SJSA1 (cell line): ENCODE data around the gene NKX1-1. TPM values are rescaled to one million over a fixed set of nuclear protein-coding genes. Genes with fewer than 3 reads are reported as not detected.
A peak's percentile ranks its signal among the peaks of the same experiment; 100 is the strongest.

Experiments
- DNase-seq, 2 experiments: peaks; one replicate each; pipeline ENCODE4 v3.0.0-alpha.2; 2015 to 2020; ENCODE audit warnings: low spot score in 2 of 2, low read depth in 1 of 2
- H3K27ac ChIP-seq: fragments of 250-450 bp; sonication (Bioruptor Pico); 2 replicates; pipeline ENCODE4 v1.5.1; 2020; ENCODE audit warnings: mild to moderate bottlenecking, moderate library complexity
- H3K27me3 ChIP-seq: fragments of 250-450 bp; sonication (Bioruptor Pico); replicated peaks from 2 replicates; pipeline ENCODE4 v1.5.1; 2020; ENCODE audit warnings: mild to moderate bottlenecking, moderate library complexity
- H3K36me3 ChIP-seq: fragments of 250-450 bp; sonication (Bioruptor Pico); 2 replicates; pipeline ENCODE4 v1.5.1; 2020; ENCODE audit warnings: mild to moderate bottlenecking
- H3K4me1 ChIP-seq: fragments of 250-450 bp; sonication (Bioruptor Pico); replicated peaks from 2 replicates; pipeline ENCODE4 v1.6.1; 2021; ENCODE audit warnings: mild to moderate bottlenecking
- H3K4me3 ChIP-seq: fragments of 250-450 bp; sonication (Bioruptor Pico); 2 replicates; pipeline ENCODE4 v1.5.1; 2020; ENCODE audit warnings: mild to moderate bottlenecking
- H3K9me3 ChIP-seq: fragments of 250-450 bp; sonication (Bioruptor Pico); replicated peaks from 2 replicates; pipeline ENCODE4 v1.5.1; 2020; ENCODE audit warnings: mild to moderate bottlenecking
- total RNA-seq: library from RNA; depleted of rRNA; stranded (reverse); fragments of >200 nt; shearing (Covaris generic); gene quantifications from 2 replicates; pipeline ENCODE4 v1.2.3, GENCODE V29; 2014

The NKX1-1 gene
- total RNA-seq, 1 experiment from 2014 or later, result not detected

DNA sequence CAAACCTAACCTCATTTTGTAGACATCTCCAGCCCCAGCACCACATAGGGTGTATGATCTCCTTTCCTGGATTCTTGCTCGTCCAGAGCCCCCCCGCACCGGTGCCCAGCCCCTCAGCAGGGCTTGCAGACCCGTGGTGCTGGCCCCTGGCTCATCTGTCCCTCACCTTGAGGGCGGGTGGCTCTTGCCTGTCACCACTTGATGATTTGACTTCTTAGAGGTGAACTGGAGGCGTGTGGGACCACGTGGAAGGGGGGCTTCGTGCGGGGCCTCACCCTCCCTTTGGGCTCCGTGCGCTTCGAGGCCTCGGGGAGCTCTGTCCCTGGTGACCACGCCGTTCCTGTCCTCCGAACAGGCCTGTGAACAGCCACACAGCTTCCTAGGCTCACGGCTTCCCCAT lies 43.7 kb downstream of the NKX1-1 start:
- Histone ChIP-seq H3K9me3 (no peaks in the 10 kb centered on the region), H3K36me3 (no peaks in the 10 kb centered on the region), H3K4me3 (no peak overlapping the region), H3K27ac (no peak overlapping the region), H3K4me1 (no peaks in the 10 kb centered on the region), H3K27me3 (no peaks in the 10 kb centered on the region)
- no peak for DNase-seq

DNA sequence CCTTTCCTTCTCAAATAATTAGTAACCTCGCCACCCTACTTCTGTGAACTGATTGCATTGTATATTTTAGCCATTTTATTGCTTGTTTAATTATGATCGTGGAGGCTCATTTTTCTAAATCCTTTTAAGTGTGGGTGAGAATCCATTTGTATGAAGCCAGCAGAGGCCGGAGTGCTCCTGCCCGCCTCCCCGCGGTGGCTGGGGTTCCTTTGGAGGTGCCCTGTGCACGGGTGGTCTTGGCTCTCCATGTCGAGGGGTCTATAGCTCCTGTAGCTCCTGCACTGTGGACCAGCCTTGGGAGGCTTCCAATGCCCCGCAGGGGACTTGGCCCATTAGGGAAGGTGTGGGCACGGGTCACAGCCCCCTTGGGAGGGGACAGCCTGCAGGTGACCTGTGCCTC lies 44.2 kb downstream of the NKX1-1 start:
- no peaks in the 10 kb centered on the region for H3K9me3 ChIP-seq
- H3K36me3 ChIP-seq, result no peaks in the 10 kb centered on the region
- H3K4me1 ChIP-seq, result no peaks in the 10 kb centered on the region
- H3K4me3 ChIP-seq, result no peak overlapping the region
- no peaks in the 10 kb centered on the region for H3K27me3 ChIP-seq
- no peak for DNase-seq
- H3K27ac ChIP-seq, result no peak overlapping the region

DNA sequence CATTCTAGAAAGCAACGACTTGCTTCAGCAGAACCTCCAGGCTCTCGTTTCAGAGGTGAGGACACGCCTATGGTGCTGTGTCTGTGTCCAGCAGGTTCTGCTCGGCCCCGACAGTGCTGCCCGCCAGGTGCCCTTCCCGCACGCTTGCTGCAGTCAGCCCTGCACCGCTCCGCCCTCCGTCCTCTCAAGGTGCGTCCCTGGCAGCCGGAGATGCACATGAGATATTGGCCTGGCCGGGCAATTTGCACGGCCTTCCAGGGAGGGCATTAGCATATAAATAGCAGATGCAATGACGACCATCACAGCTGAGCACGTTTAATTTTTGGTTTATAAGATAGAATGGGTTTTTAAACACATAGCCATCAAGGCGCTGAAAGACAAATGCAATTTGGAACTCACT lies 44.8 kb downstream of the NKX1-1 start:
- no peak for DNase-seq
- Histone ChIP-seq H3K4me1 (no peaks in the 10 kb centered on the region), H3K4me3 (no peak overlapping the region), H3K36me3 (no peaks in the 10 kb centered on the region), H3K27ac (no peak overlapping the region), H3K9me3 (no peaks in the 10 kb centered on the region), H3K27me3 (no peaks in the 10 kb centered on the region)

DNA sequence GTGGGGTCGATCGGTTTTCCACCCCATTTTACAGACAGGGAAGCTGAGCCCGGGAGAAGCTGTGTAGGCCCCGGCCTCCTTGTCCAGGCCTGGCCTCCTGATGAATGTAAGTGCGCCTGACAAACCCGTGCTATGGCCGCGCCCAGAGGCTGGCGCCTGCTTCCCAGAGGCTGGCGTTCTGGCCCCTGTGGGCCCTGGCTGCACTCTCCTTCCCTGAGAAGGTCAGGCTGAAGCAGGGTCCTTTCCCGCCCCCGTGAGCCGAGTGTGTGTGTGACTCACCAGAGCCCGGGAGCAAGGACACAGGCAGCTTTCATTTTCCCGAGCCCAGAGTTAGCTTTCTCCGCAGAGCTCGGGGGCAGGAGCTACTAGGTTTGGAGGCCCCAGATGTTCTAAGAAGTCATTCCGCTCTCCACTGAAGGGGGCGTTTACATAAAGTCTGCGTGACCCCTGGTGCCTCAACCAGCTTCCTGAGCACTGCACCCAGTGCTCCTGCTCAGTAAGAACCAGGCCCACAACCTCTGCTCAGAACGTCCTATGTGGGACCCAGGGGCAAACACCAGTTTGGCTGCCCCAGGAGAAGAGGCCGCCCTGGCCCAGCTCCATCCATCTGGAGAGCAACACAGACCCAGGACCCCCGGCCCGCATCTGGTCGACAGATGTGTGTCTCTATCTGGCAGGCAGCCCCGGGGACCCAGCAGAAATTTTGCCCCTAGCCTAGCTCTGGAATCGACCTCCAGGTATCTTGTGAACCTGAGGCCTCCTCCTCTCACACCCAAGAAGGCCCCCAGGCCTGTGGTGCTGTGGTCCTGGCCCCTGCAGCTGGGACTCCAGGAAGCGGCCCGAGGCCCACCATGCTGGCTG lies 45.6 kb downstream of the NKX1-1 start:
- Histone ChIP-seq H3K27me3 (no peaks in the 10 kb centered on the region), H3K9me3 (no peaks in the 10 kb centered on the region), H3K4me1 (no peaks in the 10 kb centered on the region), H3K27ac (no peak overlapping the region), H3K4me3 (no peak overlapping the region), H3K36me3 (no peaks in the 10 kb centered on the region)
- DNase-seq, result no peak

DNA sequence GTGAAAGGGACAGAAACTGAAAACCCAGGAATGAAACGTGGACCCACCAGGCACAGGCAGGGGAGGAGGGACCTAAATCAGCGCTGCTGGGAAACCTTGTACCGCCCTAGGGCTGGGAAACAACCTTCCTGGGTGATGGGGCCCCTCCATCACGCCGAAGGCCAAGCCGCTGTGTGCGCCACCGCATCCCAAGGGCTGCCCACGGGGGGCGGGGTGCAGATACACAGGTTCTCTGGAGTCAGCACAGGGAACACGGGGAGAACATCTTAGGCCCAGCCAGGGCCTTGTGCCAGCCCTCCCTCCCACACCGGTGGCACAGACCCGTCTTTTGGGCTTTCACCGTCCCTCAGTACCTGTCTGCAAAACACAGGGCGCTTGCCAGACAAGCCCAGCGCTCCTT lies 46.3 kb downstream of the NKX1-1 start:
- H3K4me3 ChIP-seq, result no peak overlapping the region
- no peaks in the 10 kb centered on the region for H3K4me1 ChIP-seq
- H3K36me3 ChIP-seq, result no peaks in the 10 kb centered on the region
- no peak for DNase-seq
- no peak overlapping the region for H3K27ac ChIP-seq
- H3K27me3 ChIP-seq, result no peaks in the 10 kb centered on the region
- H3K9me3 ChIP-seq, result no peaks in the 10 kb centered on the region

DNA sequence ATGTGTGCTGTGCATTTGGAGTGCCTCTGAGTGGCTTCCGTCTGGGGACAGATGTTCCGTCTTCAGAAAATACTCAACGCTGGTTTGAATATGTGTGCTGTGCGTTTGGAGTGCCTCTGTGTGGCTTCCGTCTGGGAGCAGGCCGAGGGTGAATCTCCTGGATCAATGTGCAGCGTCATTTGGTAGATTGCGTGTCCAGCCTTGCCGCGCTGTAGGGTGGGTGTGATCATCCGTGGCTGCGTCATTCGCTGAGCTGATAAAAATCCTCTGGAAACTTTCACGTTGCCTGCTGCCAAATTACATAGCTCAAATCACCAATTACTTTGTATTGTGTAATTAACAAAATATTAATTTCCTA lies 47.1 kb downstream of the NKX1-1 start:
- Histone ChIP-seq H3K27ac (no peak overlapping the region), H3K9me3 (no peaks in the 10 kb centered on the region), H3K4me3 (no peak overlapping the region), H3K27me3 (no peaks in the 10 kb centered on the region), H3K4me1 (no peaks in the 10 kb centered on the region), H3K36me3 (no peaks in the 10 kb centered on the region)
- no peak for DNase-seq

DNA sequence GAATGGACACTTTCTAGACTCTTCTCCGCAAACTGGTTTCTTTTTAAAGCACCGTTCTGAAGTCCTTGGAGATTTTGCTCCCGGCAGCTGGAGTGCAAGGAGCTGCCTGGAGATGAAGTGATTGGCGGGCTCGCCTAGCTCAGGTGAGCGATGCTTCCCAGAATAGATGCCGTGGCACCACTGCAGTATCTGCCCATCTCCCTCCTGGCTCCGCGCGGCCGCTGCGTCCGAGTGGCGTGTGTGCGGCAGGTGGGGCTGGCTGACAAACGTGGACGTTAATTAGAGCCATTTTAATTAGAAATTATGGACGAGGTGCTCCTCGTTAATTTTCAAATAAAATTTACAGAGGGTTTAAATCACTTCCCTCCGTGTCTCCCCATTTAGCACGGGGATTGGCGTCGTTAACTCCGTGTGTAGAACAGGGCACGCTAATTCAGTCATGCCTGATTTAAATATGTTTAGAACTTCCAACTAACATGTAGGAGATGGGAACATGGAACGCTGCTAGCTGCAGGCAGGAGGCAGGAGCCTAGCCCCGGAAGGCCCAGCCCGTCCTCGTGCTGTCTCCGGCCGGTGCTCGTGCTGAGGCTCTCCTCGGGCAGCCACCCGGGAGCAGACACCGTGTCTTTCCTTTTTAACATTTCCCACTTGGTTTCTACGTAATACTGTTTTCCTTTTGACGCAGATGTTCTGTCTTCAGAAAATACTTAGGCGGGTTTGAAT lies 47.7 kb downstream of the NKX1-1 start:
- DNase-seq, result no peak
- H3K36me3 ChIP-seq, result no peaks in the 10 kb centered on the region
- H3K27ac ChIP-seq, result no peak overlapping the region
- no peaks in the 10 kb centered on the region for H3K4me1 ChIP-seq
- H3K9me3 ChIP-seq, result no peaks in the 10 kb centered on the region
- H3K27me3 ChIP-seq, result no peaks in the 10 kb centered on the region
- no peak overlapping the region for H3K4me3 ChIP-seq

DNA sequence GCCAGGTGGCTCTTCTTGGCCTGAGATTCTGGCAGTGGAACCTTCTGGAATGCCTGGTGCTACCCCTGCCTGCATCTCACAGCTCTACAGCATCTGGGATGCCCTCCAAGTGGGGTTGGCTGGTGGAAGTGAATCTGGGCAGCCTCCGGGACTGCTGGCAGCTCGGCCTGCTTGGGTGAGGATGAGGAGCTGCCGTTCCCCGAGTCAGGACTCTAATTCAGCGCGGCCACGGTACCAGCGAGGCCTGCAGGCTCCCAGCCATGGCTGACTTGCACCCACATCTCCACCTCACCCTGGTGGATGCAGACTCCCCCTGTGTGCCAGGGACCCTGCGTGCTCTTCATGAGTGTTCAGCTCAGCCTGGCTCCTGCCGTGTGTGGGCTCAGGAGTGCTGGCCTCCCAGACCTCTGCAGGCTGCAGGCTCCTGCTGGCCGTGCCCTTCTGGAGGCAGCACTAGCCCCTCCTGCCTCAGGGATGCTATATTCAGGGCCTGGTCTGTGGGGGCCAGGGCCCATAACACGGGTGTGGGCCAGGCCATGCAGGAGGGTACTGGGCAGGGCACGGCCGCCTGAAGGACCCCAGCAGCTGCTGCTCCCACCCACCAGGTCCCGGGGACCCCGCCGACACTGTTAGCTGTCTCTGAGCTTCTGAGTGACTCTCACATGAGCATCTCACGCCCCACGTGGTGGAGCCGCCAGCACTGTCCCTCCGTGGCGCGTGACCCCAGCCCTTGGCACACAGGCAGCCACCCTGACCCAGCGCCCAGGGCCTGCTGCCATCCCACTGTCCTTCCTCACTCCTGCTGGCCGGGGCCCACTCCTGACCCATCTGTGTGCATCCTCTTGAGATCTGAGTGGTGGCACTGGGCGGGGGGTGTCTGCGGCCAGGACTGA lies 48.6 kb downstream of the NKX1-1 start:
- no peak overlapping the region for H3K27ac ChIP-seq
- no peaks in the 10 kb centered on the region for H3K36me3 ChIP-seq

DNA sequence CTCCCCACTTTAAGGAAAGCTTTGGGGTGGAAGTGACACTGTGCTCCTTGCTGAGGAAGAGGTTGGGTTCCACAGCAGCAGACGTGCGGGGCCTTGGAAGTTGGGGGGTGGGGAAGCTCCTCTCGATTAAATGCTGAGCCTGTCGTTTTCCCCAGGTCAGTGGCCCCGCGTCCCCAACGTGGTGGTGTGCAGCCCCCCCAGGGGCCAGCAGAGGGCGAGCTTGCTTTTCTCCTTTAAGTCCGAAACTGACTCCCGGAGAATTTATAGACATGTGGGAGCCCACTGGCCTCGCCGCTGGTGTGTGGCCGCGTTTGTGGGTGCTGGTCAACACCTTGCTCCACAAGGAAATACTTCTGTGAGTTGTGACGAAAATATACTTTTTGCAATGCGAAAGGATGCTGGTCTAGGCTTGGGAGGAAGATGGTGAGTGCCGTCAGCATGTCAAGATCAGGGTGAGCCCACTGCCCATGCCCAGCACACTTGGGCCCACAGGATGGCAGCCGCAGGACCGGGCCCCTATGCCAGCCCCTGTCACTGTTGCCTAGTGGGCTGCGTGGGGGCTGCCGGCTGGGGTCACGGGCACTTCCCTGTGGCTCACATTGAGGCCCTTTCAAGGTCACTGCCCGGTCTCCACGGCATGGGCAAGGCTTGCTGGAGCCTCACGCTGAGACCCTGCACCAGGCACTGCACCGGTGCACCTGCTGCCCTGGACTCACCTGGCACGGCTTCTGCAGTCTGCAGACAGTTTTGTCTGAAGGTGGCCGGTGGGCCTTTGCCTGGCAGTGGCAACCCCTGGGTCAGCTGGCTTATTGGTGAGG lies 49.9 kb downstream of the NKX1-1 start:
- Histone ChIP-seq H3K9me3 (no peaks in the 10 kb centered on the region), H3K27ac (no peak overlapping the region), H3K4me3 (no peak overlapping the region), H3K27me3 (no peaks in the 10 kb centered on the region), H3K36me3 (no peaks in the 10 kb centered on the region; the same call in 1 of the 2 replicates), H3K4me1 (no peaks in the 10 kb centered on the region)
- DNase-seq, result peak in 1 of 2 experiments; percentile 6

More for the DNA sequence above, 48.6 kb downstream of the NKX1-1 start:
- H3K4me1 ChIP-seq, result no peaks in the 10 kb centered on the region
- no peaks in the 10 kb centered on the region for H3K27me3 ChIP-seq
- H3K4me3 ChIP-seq, result no peak overlapping the region
- no peak for DNase-seq
- H3K9me3 ChIP-seq, result no peaks in the 10 kb centered on the region

DNA sequence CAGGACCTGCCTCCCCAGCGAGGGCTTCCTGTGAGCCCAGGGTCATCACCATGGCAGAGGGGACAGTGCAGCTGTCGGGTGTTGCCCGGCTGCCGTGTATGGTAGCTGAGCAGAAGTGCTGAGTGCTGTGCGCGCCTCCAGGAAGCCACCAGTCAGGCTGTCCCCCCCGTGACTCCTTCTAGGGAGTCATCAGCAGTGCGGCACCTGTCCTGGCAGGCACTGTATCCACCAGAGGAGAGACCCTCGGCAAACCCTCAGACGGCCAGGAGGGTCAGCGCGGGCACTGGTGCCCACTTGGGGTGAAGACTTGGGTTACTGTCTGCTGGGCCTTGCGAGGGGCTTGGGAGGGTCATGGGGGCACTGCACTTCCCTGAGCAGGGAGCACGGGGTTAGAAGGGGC lies 50.9 kb downstream of the NKX1-1 start:
- Histone ChIP-seq H3K4me1 (no peaks in the 10 kb centered on the region), H3K27ac (no peak overlapping the region), H3K4me3 (no peak overlapping the region), H3K27me3 (no peaks in the 10 kb centered on the region), H3K36me3 (no peaks in the 10 kb centered on the region; the same call in 1 of the 2 replicates), H3K9me3 (no peaks in the 10 kb centered on the region)
- DNase-seq, result no peak

DNA sequence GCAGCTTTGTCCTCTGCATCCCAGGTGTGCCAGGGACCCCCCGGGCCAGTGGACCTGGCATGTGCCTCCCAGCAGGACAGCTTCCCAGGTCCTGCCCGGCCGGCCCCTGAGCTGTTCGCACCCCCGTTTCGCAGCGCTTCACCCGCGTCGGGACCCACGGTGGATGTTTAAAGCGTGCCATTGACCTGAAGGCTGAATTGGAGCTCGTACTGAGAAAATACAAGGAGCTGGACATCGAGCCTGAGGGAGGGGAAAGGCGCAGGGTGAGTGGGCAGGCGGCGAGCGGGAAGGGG lies 51.3 kb downstream of the NKX1-1 start:
- H3K27me3 ChIP-seq, result no peaks in the 10 kb centered on the region
- no peaks in the 10 kb centered on the region; the same call in 1 of the 2 replicates for H3K36me3 ChIP-seq
- no peaks in the 10 kb centered on the region for H3K4me1 ChIP-seq
- H3K4me3 ChIP-seq, result no peak overlapping the region
- no peaks in the 10 kb centered on the region for H3K9me3 ChIP-seq
- H3K27ac ChIP-seq, result no peak overlapping the region
- no peak for DNase-seq

DNA sequence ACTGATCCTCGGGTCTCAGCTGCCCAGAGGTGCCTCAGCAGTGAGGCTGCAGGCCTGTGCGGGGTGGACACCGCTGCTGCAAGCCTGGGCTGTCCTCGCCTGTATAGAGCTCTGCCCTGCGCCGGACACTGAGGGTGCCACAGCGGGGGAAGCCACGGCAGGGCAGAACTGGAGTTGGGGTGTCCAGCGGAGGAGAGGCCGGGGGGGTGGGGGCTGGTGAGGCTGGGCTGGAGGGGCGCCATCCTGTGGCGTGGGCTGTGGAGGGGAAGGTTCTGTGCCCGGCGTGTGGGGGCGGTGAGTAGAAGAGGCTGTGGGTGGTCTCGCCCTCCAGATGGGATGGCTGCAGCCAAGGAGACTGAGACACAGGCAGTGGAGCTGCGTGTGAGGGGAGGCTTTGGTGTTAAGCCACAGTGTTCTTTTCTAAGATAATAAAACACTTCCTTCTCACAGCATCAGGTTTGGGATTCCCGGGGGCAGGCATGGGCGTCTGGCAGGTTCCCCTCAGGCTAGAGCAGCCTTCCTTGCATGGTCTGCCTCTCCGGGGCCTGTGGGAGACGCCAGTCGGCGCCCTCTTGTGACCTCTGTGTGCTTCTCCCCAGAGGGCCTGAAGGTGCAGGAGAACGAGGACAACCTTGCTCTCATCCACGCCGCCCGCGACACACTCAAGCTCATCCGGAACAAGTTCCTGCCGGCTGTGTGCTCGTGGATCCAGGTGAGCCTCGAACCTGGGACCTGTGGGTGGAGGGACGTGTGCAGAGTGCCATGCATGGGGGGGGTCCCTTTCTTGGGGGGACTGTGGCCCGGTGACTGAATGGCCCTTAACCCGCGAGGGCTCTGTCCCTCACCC lies 51.9 kb downstream of the NKX1-1 start:
- no peaks in the 10 kb centered on the region for H3K27me3 ChIP-seq
- no peak overlapping the region for H3K27ac ChIP-seq
- no peak for DNase-seq
- no peaks in the 10 kb centered on the region; the same call in 1 of the 2 replicates for H3K36me3 ChIP-seq
- no peak overlapping the region for H3K4me3 ChIP-seq
- H3K9me3 ChIP-seq, result no peaks in the 10 kb centered on the region
- H3K4me1 ChIP-seq, result no peaks in the 10 kb centered on the region
